ENCODE measurements around the gene NFIX. TPM values are rescaled to one million over a fixed set of nuclear protein-coding genes. Genes with fewer than 3 reads are reported as not detected.

NFIX gene
- total RNA-seq, 1 donor from 2014 or later, result not detected

DNA sequence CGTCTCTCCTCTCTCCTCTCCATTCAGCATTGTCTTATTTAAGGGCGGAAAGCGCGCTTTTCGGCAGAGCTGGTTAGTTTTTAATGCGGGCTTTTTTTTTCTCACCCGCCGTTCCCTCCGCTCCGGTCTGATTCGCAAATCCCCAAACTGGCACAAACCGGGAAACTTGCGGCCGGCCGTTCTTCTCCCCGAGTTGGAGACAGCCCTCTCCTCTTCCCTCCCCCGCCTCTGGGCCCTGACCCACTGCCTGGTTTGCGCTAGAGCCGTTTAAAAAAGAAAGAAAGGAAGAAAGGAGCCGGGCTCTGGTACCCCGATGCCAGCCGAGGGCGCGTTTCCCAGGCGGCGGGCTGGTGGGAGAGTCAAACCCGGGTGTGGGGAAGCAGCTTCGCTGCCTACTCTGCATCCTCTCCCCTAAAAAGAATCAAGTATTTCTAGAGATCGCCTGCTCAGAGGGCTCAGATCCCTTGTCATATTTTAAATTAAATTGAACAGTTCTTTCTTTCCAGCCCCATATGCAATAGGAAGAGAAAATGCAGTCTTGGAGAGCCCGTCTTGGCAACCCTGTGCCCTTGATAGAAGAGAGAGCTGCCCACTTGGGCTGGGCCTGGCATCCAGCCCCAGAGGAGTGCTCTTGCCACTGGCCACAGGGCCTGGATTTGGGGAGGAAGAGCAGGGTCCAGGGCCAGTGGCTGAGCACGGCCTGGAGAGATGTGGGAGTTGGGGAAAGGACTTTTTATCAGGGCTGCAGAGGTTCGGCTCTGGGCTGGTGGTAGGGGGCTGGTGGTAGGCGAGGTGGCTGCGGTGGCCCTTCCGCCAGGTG, 19.0 kb downstream of the NFIX start:
- H3K4me3 ChIP-seq (ENCODE audit: low read depth, low read length), result peak overlapping the region; percentile 54
- DNase-seq (ENCODE audit: low read depth), result no peak
- TF ChIP-seq, protein P1, sequence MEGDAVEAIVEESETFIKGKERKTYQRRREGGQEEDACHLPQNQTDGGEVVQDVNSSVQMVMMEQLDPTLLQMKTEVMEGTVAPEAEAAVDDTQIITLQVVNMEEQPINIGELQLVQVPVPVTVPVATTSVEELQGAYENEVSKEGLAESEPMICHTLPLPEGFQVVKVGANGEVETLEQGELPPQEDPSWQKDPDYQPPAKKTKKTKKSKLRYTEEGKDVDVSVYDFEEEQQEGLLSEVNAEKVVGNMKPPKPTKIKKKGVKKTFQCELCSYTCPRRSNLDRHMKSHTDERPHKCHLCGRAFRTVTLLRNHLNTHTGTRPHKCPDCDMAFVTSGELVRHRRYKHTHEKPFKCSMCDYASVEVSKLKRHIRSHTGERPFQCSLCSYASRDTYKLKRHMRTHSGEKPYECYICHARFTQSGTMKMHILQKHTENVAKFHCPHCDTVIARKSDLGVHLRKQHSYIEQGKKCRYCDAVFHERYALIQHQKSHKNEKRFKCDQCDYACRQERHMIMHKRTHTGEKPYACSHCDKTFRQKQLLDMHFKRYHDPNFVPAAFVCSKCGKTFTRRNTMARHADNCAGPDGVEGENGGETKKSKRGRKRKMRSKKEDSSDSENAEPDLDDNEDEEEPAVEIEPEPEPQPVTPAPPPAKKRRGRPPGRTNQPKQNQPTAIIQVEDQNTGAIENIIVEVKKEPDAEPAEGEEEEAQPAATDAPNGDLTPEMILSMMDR (conservative IDR thresholded peaks at IDR 0.05; ENCODE audit: low read depth, low read length), result no peak

DNA sequence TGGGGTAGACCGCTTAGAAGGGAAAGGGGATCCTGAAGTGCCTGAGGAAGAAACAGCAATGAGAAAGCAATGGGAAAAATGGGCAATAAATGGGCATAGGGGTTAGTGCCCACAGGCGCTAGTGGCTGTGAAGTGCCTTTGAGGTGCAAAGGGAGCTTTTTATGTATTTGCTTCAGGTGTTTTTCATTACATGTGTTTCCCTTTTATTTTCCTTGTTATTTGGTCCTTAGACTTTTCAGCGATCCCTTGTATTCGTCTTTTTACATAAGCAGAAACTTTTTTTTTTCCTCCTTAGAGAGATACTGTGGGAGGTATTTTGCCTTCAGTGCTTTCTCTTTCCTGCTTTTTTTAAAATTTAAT, 19.6 kb downstream of the NFIX start:
- TF ChIP-seq, protein P1 (conservative IDR thresholded peaks at IDR 0.05; ENCODE audit: low read depth, low read length), result no peak
- no peak for DNase-seq (ENCODE audit: low read depth)
- H3K4me3 ChIP-seq (ENCODE audit: low read depth, low read length), result no peak overlapping the region

DNA sequence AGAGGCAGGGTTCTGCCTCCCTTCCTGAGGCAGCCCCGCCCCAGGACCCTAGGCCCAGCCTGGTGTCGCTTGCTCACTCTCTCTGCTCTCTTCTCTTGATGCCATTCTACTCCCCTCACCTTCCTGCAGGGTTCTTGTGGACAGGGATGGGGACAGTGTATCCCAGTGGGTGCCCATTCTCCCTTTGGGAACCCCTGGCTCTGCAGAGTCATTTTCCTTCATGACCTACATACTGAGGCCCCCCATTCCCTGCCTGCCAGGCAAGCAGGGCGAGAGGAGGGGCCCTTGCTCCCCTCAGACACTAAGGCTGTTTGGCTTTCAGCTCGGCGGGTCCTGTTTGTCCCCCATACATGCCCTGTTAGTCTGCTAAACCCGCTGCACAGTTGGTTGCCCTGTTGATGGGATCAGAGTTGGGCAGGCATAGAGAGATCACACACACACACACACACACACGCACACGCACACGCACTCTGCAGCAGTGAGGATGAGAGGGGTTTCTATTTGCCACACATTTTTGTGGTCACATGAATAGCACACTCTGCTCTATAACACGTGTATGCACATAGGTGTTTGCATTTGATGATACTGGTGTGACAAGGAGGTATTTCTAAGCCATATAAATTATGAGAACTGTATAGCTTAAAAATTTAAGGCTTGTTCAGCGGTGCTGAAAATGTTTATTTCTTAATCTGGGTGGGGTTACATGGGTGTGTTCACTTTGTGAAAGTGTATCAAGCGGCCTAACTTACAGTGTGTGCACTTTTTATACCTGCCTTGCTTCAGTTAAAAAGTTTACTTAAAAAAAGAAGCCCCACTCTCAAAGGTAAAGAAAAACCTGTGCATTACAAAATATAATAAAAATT, 20.3 kb downstream of the NFIX start:
- H3K4me3 ChIP-seq (ENCODE audit: low read depth, low read length), result no peak overlapping the region
- TF ChIP-seq, protein P1 (conservative IDR thresholded peaks at IDR 0.05; ENCODE audit: low read depth, low read length), result no peak

DNA sequence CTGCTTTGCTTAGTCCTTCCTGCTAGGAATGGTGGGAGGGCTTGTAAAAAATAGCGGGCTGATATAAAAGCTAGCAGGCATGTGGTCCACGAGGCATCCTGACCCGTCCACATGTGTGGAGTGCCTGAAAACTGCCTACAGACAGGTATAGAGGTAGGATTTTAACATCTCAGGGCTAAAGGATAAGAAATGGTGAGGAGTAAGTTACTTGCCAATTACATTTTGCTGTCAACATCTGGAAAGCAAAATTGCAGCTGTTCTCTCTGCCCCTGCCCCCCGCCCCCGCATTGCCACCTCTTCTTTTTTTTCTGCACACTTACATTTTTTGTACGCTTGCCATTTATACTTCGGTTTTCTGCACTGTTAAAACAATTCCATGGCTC, 21.0 kb downstream of the NFIX start:
- TF ChIP-seq, protein P1 (conservative IDR thresholded peaks at IDR 0.05; ENCODE audit: low read depth, low read length), result no peak

More for the DNA sequence above, 20.3 kb downstream of the NFIX start:
- no peak for DNase-seq (ENCODE audit: low read depth)

DNA sequence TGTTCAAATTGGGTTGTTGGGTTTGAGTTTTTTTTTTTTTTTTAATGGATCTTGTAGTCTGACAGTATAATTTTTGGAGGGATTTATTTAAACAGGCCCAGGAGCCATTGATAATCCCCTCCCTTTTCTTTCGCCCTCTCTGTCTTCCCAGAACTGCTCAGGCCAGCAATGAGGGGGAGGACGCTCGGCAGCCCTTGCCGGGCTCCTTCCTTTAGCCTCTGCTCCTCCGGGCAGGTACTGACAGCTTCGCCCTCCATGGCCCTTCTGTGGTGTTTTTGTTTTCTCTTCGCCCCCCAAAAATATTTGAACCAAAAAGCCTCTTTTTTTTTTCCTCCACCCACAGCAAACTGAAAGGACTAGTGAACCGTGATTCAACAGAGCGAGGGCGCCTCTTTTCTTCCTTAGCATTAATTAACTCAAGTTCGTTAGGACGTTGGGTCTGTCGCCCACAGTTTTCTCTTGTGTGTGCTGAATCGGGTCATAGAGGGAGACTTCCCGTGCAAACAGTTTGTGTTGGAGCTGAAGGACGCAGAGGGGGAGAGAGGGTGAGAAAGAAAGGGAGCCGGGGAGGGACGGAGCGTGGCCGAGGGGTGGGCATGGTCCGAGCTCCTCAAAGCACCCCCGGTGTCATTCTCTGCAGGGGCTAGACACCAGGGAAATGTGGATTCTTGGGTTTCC, 21.5 kb downstream of the NFIX start:
- peak overlapping the region; percentile 49 for H3K4me3 ChIP-seq (ENCODE audit: low read depth, low read length)
- TF ChIP-seq, protein P1 (conservative IDR thresholded peaks at IDR 0.05; ENCODE audit: low read depth, low read length), result no peak
- DNase-seq (ENCODE audit: low read depth), result no peak

More for the DNA sequence above, 21.0 kb downstream of the NFIX start:
- no peak for DNase-seq (ENCODE audit: low read depth)
- H3K4me3 ChIP-seq (ENCODE audit: low read depth, low read length), result peak overlapping the region; percentile 49

DNA sequence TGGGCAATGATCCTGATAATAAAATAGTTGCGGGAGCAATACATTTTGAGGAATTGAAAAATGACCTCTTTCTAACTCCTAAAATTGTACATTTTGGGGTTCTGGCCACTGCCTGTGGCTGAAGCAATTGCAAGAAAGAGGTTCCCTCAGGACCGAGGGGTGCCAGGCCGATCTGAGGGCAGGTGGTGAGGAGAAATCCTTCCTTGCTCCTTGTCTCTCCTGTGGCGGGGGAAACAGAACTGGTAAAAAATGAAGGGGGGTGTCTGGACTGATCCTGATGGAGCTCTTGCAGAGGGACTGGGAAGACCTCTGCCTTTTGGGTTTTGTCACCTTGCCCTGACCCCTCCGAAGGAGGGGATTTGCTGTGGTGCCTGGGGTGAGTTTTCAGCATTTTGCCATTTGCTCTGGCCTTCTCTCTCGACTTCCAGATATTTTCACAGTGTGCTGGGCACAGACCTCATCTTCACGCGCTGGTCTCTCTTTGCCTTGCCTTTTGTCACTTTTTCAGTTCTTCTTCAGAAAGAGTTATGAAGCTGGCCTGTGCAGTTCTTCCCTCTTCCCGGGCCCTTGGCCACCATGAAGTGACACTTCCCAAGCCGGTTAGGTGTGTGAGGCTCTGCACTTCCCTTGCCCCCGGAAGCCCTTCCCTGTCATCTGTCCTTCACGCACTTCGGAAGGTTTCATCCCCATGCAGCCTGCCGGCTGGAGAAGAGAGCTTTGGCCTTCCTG, 22.2 kb downstream of the NFIX start:
- no peak for DNase-seq (ENCODE audit: low read depth)
- TF ChIP-seq, protein P1 (conservative IDR thresholded peaks at IDR 0.05; ENCODE audit: low read depth, low read length), result no peak
- H3K4me3 ChIP-seq (ENCODE audit: low read depth, low read length), result peak overlapping the region; percentile 49
